ENCODE measurements around the gene PTPN20. TPM values are rescaled to one million over a fixed set of nuclear protein-coding genes. Genes with fewer than 3 reads are reported as not detected.
"Not testable (repeated sequence)": the region's sequence is repeated elsewhere in the genome, so short reads cannot be mapped to it uniquely, and the experiment has no call there.

The PTPN20 gene
- total and polyA plus RNA-seq, 4 donors: 0.57 to 7.2 (median 1.7) TPM

DNA sequence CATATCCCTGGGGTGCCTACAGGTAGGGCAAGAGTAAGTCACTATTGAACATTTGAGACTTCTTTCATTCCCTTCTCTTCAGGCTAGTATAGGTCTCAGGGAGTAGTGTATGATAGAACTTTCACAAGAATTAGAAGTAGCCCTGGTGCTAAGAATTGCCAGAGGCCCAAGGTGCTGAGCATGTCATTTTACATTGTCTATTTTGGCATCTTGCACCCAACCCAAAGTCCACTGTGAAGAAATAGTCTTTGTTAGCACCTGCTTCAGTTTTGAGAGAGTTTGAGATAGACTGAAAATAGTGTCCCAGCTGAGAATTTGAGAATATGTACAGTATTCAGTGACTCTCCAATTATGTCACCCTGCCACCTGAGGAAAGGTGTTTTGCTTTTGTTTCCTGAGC, 17.6 kb downstream of the PTPN20 start:
- ATAC-seq (ENCODE audit: insufficient read depth, low FRiP score); H3K27me3 ChIP-seq (ENCODE audit: control insufficient read depth in 3 of 3, insufficient read depth in 3 of 3, low read length in 2 of 3); H3K9me3 ChIP-seq (ENCODE audit: control insufficient read depth in 4 of 4, insufficient read depth in 3 of 4, low read length in 3 of 4); H3K4me1 ChIP-seq (ENCODE audit: control insufficient read depth in 5 of 5, insufficient read depth in 5 of 5, low read length in 5 of 5); DNase-seq; H3K9ac ChIP-seq (ENCODE audit: insufficient read depth in 1 of 2, low read length in 2 of 2); H3K4me3 ChIP-seq; H3K27ac ChIP-seq (ENCODE audit: low read depth in 1 of 2, low read length in 1 of 2); H3K36me3 ChIP-seq (ENCODE audit: control insufficient read depth in 4 of 4, insufficient read depth in 4 of 4, low read length in 4 of 4): not testable (repeated sequence)

GRCh38 chr10:46932383-46932782, 21.2 kb downstream of the PTPN20 start:
- not testable (repeated sequence) for H3K9me3 ChIP-seq (ENCODE audit: control insufficient read depth in 4 of 4, insufficient read depth in 3 of 4, low read length in 3 of 4); H3K9ac ChIP-seq (ENCODE audit: insufficient read depth in 1 of 2, low read length in 2 of 2); H3K4me3 ChIP-seq; H3K27ac ChIP-seq (ENCODE audit: low read depth in 1 of 2, low read length in 1 of 2); H3K36me3 ChIP-seq (ENCODE audit: control insufficient read depth in 4 of 4, insufficient read depth in 4 of 4, low read length in 4 of 4); H3K27me3 ChIP-seq (ENCODE audit: control insufficient read depth in 3 of 3, insufficient read depth in 3 of 3, low read length in 2 of 3); DNase-seq; H3K4me1 ChIP-seq (ENCODE audit: control insufficient read depth in 5 of 5, insufficient read depth in 5 of 5, low read length in 5 of 5); ATAC-seq (ENCODE audit: insufficient read depth, low FRiP score)
- WGBS, 2 donors: 76 to 94% methylated on average over 1 of the region's 1 CpG

DNA sequence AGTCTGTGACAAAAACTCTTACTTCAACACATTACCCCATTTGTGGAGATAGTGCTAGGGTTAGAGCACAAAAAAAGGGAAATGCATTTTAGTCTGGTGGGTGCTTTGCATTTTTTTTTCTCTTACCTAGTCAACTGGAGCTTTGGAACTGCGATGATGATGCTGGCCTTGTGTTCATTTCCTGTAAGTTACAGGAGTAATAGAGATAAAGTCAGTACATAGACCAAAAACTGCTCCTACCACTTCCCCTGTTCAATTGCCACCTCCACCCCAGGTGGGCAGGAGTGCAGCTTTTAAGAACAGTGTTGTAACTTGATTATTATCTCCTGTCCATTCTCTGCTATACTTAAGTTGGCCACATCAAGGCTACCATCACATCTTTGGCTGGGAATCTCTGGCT, 29.9 kb downstream of the PTPN20 start:
- not testable (repeated sequence) for H3K27me3 ChIP-seq (ENCODE audit: control insufficient read depth in 3 of 3, insufficient read depth in 3 of 3, low read length in 2 of 3); H3K4me3 ChIP-seq; ATAC-seq (ENCODE audit: insufficient read depth, low FRiP score); DNase-seq; H3K27ac ChIP-seq (ENCODE audit: low read depth in 1 of 2, low read length in 1 of 2); H3K9ac ChIP-seq (ENCODE audit: insufficient read depth in 1 of 2, low read length in 2 of 2); H3K4me1 ChIP-seq (ENCODE audit: control insufficient read depth in 5 of 5, insufficient read depth in 5 of 5, low read length in 5 of 5); H3K9me3 ChIP-seq (ENCODE audit: control insufficient read depth in 4 of 4, insufficient read depth in 3 of 4, low read length in 3 of 4); H3K36me3 ChIP-seq (ENCODE audit: control insufficient read depth in 4 of 4, insufficient read depth in 4 of 4, low read length in 4 of 4)
- WGBS, 2 donors: no CpG with 5 or more reads among the region's 1 CpG

GRCh38 chr10:46948687-46949518, 37.7 kb downstream of the PTPN20 start:
- 59 to 88% methylated on average over 5 of the region's 5 CpGs for WGBS, 2 donors
- not testable (repeated sequence) for H3K9ac ChIP-seq (ENCODE audit: insufficient read depth in 1 of 2, low read length in 2 of 2); H3K9me3 ChIP-seq (ENCODE audit: control insufficient read depth in 4 of 4, insufficient read depth in 3 of 4, low read length in 3 of 4); H3K27ac ChIP-seq (ENCODE audit: low read depth in 1 of 2, low read length in 1 of 2); H3K4me1 ChIP-seq (ENCODE audit: control insufficient read depth in 5 of 5, insufficient read depth in 5 of 5, low read length in 5 of 5); ATAC-seq (ENCODE audit: insufficient read depth, low FRiP score); H3K4me3 ChIP-seq; H3K27me3 ChIP-seq (ENCODE audit: control insufficient read depth in 3 of 3, insufficient read depth in 3 of 3, low read length in 2 of 3); H3K36me3 ChIP-seq (ENCODE audit: control insufficient read depth in 4 of 4, insufficient read depth in 4 of 4, low read length in 4 of 4)
- DNase-seq: peak in 1 of 3 donors; percentile 20

- not testable (repeated sequence) for H3K4me3 ChIP-seq; ATAC-seq (ENCODE audit: insufficient read depth, low FRiP score); H3K9me3 ChIP-seq (ENCODE audit: control insufficient read depth in 4 of 4, insufficient read depth in 3 of 4, low read length in 3 of 4); H3K9ac ChIP-seq (ENCODE audit: insufficient read depth in 1 of 2, low read length in 2 of 2); H3K36me3 ChIP-seq (ENCODE audit: control insufficient read depth in 4 of 4, insufficient read depth in 4 of 4, low read length in 4 of 4); H3K4me1 ChIP-seq (ENCODE audit: control insufficient read depth in 5 of 5, insufficient read depth in 5 of 5, low read length in 5 of 5); H3K27ac ChIP-seq (ENCODE audit: low read depth in 1 of 2, low read length in 1 of 2); DNase-seq; H3K27me3 ChIP-seq (ENCODE audit: control insufficient read depth in 3 of 3, insufficient read depth in 3 of 3, low read length in 2 of 3)
- WGBS, 2 donors: 74 to 95% methylated on average over 3 of the region's 4 CpGs
Measured at GRCh38 chr10:46952540-46952939, 41.3 kb downstream of the PTPN20 start.

- H3K9ac ChIP-seq (ENCODE audit: insufficient read depth in 1 of 2, low read length in 2 of 2); H3K27ac ChIP-seq (ENCODE audit: low read depth in 1 of 2, low read length in 1 of 2); ATAC-seq (ENCODE audit: insufficient read depth, low FRiP score); H3K4me1 ChIP-seq (ENCODE audit: control insufficient read depth in 5 of 5, insufficient read depth in 5 of 5, low read length in 5 of 5); H3K36me3 ChIP-seq (ENCODE audit: control insufficient read depth in 4 of 4, insufficient read depth in 4 of 4, low read length in 4 of 4); DNase-seq; H3K4me3 ChIP-seq; H3K9me3 ChIP-seq (ENCODE audit: control insufficient read depth in 4 of 4, insufficient read depth in 3 of 4, low read length in 3 of 4); H3K27me3 ChIP-seq (ENCODE audit: control insufficient read depth in 3 of 3, insufficient read depth in 3 of 3, low read length in 2 of 3): not testable (repeated sequence)
Measured at GRCh38 chr10:46960742-46961141, 49.5 kb downstream of the PTPN20 start.

DNA sequence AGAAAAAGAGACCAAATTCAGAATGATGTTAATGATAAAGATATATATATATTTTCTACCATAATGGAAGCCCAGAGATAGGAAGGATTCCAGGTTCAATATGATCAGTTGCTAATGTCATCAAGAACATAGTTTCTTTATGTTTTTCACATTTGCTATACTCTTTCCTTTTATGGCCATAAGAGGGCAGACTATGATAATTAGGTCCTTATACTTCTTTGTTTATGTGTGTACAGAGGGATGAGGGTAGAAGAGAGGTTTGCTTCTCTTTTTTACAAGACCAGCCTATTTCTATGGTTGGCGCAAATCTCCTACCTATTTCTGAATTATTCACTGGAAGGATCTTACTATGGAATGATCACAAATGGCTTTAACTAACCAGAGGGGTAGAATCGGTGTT, 52.1 kb downstream of the PTPN20 start:
- H3K4me3 ChIP-seq; H3K9me3 ChIP-seq (ENCODE audit: control insufficient read depth in 4 of 4, insufficient read depth in 3 of 4, low read length in 3 of 4); H3K36me3 ChIP-seq (ENCODE audit: control insufficient read depth in 4 of 4, insufficient read depth in 4 of 4, low read length in 4 of 4); H3K4me1 ChIP-seq (ENCODE audit: control insufficient read depth in 5 of 5, insufficient read depth in 5 of 5, low read length in 5 of 5); H3K27ac ChIP-seq (ENCODE audit: low read depth in 1 of 2, low read length in 1 of 2); ATAC-seq (ENCODE audit: insufficient read depth, low FRiP score); H3K27me3 ChIP-seq (ENCODE audit: control insufficient read depth in 3 of 3, insufficient read depth in 3 of 3, low read length in 2 of 3); H3K9ac ChIP-seq (ENCODE audit: insufficient read depth in 1 of 2, low read length in 2 of 2); DNase-seq: not testable (repeated sequence)
- WGBS, 2 donors: 45 to 71% methylated on average over 2 of the region's 2 CpGs

GRCh38 chr10:46967013-46967412, 55.8 kb downstream of the PTPN20 start:
- not testable (repeated sequence) for H3K36me3 ChIP-seq (ENCODE audit: control insufficient read depth in 4 of 4, insufficient read depth in 4 of 4, low read length in 4 of 4); ATAC-seq (ENCODE audit: insufficient read depth, low FRiP score); H3K27me3 ChIP-seq (ENCODE audit: control insufficient read depth in 3 of 3, insufficient read depth in 3 of 3, low read length in 2 of 3); H3K4me1 ChIP-seq (ENCODE audit: control insufficient read depth in 5 of 5, insufficient read depth in 5 of 5, low read length in 5 of 5); H3K27ac ChIP-seq (ENCODE audit: low read depth in 1 of 2, low read length in 1 of 2); H3K9me3 ChIP-seq (ENCODE audit: control insufficient read depth in 4 of 4, insufficient read depth in 3 of 4, low read length in 3 of 4); H3K4me3 ChIP-seq; DNase-seq; H3K9ac ChIP-seq (ENCODE audit: insufficient read depth in 1 of 2, low read length in 2 of 2)
- WGBS, 2 donors: 96 to 100% methylated on average over 1 of the region's 2 CpGs
